ENCODE measurements around the gene KLHL40.

The KLHL40 gene

DNA sequence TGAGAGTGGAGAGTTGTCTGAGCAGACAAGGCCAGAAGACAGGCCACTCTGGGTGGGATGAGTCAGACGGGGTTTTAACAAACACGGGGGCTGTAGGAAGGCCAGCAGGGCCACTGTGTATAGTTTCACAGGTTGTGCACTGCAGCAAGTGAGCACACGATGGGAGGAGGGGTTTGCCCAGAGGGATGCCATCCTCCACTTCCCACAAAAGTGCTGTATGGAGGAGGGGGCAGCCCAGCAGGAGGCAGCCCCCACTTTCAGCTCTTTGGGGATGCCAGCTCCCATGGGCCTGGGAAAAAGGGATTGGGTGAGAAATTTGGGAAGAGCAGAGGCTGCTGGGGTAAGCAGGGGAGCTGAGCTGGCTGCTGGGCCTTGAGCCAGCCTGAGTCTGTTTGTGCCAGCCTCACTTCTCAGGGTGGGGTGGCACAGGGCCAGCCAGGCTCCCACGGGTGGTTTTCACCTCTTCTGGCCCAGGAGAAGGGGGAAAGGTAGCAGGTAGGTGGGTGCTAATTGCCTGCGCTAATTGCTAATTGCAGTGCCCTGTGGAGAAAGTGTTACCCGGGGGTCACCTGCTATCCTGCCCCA lies 25.1 kb upstream of the KLHL40 start:
- peaks cover 19% of the 10 kb centered on the region for H3K4me1 ChIP-seq (ENCODE audit: control insufficient read depth, insufficient read depth, low read length)
- no peaks in the 10 kb centered on the region for H3K27me3 ChIP-seq (ENCODE audit: control insufficient read depth, insufficient read depth, low read length)
- H3K4me3 ChIP-seq (ENCODE audit: low read length): no peak overlapping the region
- peaks cover 5% of the 10 kb centered on the region for H3K36me3 ChIP-seq (ENCODE audit: control insufficient read depth, insufficient read depth, low read length)
- peak overlapping the region; percentile 47 for H3K27ac ChIP-seq (ENCODE audit: low read depth, low read length)
- H3K9ac ChIP-seq (ENCODE audit: low read length): no peak overlapping the region

GRCh38 chr3:42660898-42661297 lies 24.4 kb upstream of the KLHL40 start:
- H3K4me3 ChIP-seq (ENCODE audit: low read length): no peak overlapping the region
- no peak overlapping the region for H3K9ac ChIP-seq (ENCODE audit: low read length)
- no peaks in the 10 kb centered on the region for H3K27me3 ChIP-seq (ENCODE audit: control insufficient read depth, insufficient read depth, low read length)
- H3K27ac ChIP-seq (ENCODE audit: low read depth, low read length): no peak overlapping the region
- peaks cover 13% of the 10 kb centered on the region for H3K4me1 ChIP-seq (ENCODE audit: control insufficient read depth, insufficient read depth, low read length)
- H3K36me3 ChIP-seq (ENCODE audit: control insufficient read depth, insufficient read depth, low read length): peaks cover 5% of the 10 kb centered on the region

DNA sequence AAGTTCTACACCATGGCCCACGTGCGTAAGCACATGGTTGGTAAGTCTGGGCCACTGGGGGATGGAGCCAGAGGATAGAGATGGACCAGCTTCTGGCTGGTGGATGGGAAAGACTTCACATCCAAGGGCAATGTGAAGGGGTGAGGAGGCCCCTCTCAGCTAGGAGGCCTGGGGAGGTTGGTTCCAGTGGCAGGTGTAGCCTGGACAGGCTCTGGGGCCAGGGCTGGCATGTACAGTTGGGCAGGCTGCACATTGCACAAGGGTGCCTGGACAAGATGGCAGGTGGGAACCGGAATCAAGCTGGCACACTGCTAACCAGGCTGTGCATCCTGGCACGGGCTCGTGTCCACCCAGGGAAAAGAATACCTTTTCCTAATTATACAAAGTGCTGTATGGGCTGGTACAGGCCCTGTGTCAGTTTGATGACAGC lies 23.7 kb upstream of the KLHL40 start:
- Histone ChIP-seq H3K27ac (ENCODE audit: low read depth, low read length) (no peak overlapping the region), H3K9ac (ENCODE audit: low read length) (no peak overlapping the region), H3K4me1 (ENCODE audit: control insufficient read depth, insufficient read depth, low read length) (peaks cover 14% of the 10 kb centered on the region), H3K4me3 (ENCODE audit: low read length) (no peak overlapping the region), H3K27me3 (ENCODE audit: control insufficient read depth, insufficient read depth, low read length) (no peaks in the 10 kb centered on the region), H3K36me3 (ENCODE audit: control insufficient read depth, insufficient read depth, low read length) (peaks cover 5% of the 10 kb centered on the region)

GRCh38 chr3:42662037-42662812 lies 23.1 kb upstream of the KLHL40 start:
- Histone ChIP-seq H3K27ac (ENCODE audit: low read depth, low read length) (no peak overlapping the region), H3K27me3 (ENCODE audit: control insufficient read depth, insufficient read depth, low read length) (no peaks in the 10 kb centered on the region), H3K9ac (ENCODE audit: low read length) (no peak overlapping the region), H3K36me3 (ENCODE audit: control insufficient read depth, insufficient read depth, low read length) (peaks cover 5% of the 10 kb centered on the region), H3K4me3 (ENCODE audit: low read length) (no peak overlapping the region), H3K4me1 (ENCODE audit: control insufficient read depth, insufficient read depth, low read length) (peaks cover 17% of the 10 kb centered on the region)

- H3K36me3 ChIP-seq (ENCODE audit: control insufficient read depth, insufficient read depth, low read length): peaks cover 5% of the 10 kb centered on the region
These were observed 22.4 kb upstream of the KLHL40 start for GRCh38 chr3:42662813-42663535.

DNA sequence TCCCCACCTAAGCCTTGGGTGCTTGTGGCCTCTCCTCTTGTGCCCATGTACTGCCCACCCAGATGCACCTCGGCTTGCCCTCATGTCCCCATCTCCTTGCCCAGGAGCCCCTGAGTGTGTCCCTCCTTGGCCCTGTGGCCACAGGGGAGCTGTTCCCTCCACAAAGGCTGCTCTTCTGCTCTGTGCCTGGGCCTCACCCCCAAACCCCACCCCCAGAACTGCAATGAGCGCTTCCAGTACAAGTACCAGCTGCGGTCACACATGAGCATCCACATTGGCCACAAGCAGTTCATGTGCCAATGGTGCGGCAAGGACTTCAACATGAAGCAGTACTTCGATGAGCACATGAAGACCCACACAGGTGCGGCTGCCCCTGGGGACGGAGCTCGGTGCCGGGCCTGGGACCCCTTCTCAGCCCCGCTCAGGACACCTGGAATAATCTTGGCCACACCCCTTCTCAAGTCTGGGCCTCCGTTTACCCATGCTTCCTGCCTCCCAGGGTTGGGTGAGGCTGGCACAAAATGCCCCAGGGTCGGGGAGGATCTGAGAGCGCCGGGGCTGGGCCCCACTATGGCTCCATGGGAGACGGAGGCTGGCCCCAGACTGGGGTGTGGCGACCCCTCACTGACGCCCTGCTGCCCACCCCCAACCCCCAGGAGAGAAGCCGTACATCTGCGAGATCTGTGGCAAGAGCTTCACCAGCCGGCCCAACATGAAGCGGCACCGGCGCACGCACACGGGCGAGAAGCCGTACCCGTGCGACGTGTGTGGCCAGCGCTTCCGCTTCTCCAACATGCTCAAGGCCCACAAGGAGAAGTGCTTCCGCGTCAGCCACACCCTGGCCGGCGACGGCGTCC lies 21.5 kb upstream of the KLHL40 start:
- Histone ChIP-seq H3K9ac (ENCODE audit: low read length) (no peak overlapping the region), H3K36me3 (ENCODE audit: control insufficient read depth, insufficient read depth, low read length) (peaks cover 5% of the 10 kb centered on the region), H3K4me3 (ENCODE audit: low read length) (no peak overlapping the region), H3K4me1 (ENCODE audit: control insufficient read depth, insufficient read depth, low read length) (peaks cover 24% of the 10 kb centered on the region), H3K27ac (ENCODE audit: low read depth, low read length) (no peak overlapping the region), H3K27me3 (ENCODE audit: control insufficient read depth, insufficient read depth, low read length) (no peaks in the 10 kb centered on the region)

More at GRCh38 chr3:42662813-42663535, 22.4 kb upstream of the KLHL40 start:
- Histone ChIP-seq H3K27me3 (ENCODE audit: control insufficient read depth, insufficient read depth, low read length) (no peaks in the 10 kb centered on the region), H3K27ac (ENCODE audit: low read depth, low read length) (no peak overlapping the region), H3K4me3 (ENCODE audit: low read length) (no peak overlapping the region), H3K4me1 (ENCODE audit: control insufficient read depth, insufficient read depth, low read length) (peaks cover 24% of the 10 kb centered on the region), H3K9ac (ENCODE audit: low read length) (no peak overlapping the region)

- Histone ChIP-seq H3K9ac (ENCODE audit: low read length) (no peak overlapping the region), H3K4me3 (ENCODE audit: low read length) (no peak overlapping the region), H3K4me1 (ENCODE audit: control insufficient read depth, insufficient read depth, low read length) (peaks cover 22% of the 10 kb centered on the region), H3K27ac (ENCODE audit: low read depth, low read length) (no peak overlapping the region), H3K27me3 (ENCODE audit: control insufficient read depth, insufficient read depth, low read length) (no peaks in the 10 kb centered on the region), H3K36me3 (ENCODE audit: control insufficient read depth, insufficient read depth, low read length) (peaks cover 3% of the 10 kb centered on the region)
These were observed 20.9 kb upstream of the KLHL40 start for GRCh38 chr3:42664438-42664803.

DNA sequence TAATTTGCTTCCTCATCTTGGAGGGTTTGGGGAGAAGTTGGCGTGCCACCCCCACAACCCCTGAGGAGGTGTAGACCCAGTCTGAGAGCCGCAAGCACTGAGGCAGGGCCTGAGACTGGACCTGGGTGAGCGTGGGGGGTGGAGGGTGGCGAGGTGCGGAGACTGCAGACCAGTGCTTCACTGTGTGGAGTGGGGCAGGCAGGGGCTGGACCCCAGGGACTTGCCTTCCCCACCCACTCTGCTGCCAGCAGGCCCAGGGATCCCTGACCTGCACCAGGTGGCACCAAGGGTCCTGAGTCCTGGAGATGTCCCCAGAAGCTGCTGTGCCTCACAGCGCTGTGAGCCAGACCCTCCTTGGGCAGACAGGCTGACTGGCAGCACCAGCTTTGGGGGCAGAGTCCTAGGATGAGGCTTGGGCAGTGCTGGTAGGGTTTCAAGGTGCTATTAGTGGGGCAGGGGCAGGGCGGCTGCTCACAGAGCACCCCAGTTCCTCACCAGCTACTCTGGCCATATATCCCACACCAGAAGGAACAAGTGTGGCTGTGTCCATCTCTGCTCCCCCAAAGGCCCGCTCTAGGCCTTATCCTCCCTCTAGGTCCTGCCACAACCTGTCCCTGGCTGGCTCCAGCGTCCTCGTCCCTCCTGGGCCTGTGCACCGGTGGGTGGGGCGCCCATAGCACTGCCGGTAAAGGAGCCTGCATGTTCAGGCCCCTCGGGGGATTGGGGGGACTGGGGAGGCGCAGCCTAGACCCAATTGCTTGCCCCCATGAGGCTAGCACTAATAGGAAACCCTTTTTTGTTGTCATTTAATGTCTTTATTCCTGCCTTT lies 20.1 kb upstream of the KLHL40 start:
- Histone ChIP-seq H3K27me3 (ENCODE audit: control insufficient read depth, insufficient read depth, low read length) (no peaks in the 10 kb centered on the region), H3K9ac (ENCODE audit: low read length) (no peak overlapping the region), H3K36me3 (ENCODE audit: control insufficient read depth, insufficient read depth, low read length) (peaks cover 3% of the 10 kb centered on the region), H3K4me1 (ENCODE audit: control insufficient read depth, insufficient read depth, low read length) (peaks cover 15% of the 10 kb centered on the region), H3K27ac (ENCODE audit: low read depth, low read length) (no peak overlapping the region), H3K4me3 (ENCODE audit: low read length) (no peak overlapping the region)

DNA sequence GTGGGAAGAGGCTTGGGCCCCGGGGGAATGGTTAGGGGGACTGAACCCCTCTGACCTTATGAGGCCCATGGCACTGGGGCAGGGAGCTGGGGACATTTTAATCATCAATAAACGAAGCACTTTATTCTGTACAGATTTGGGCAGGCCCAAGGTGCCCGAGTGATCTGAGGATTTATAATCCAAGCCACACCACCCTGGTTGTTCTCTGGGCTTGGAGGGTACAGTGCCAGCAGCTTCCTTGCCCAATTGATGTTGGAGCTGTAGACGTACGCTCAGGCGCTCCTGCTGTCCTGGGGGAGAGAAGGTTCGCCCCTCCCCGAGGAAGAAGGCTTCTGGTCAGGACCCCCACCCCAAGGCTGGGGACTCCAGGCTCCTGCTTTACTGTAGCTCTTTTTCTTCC lies 19.3 kb upstream of the KLHL40 start:
- H3K27ac ChIP-seq (ENCODE audit: low read depth, low read length): no peak overlapping the region
- no peaks in the 10 kb centered on the region for H3K36me3 ChIP-seq (ENCODE audit: control insufficient read depth, insufficient read depth, low read length)
- H3K9ac ChIP-seq (ENCODE audit: low read length): no peak overlapping the region
- H3K4me1 ChIP-seq (ENCODE audit: control insufficient read depth, insufficient read depth, low read length): peaks cover 13% of the 10 kb centered on the region
- no peaks in the 10 kb centered on the region for H3K27me3 ChIP-seq (ENCODE audit: control insufficient read depth, insufficient read depth, low read length)
- no peak overlapping the region for H3K4me3 ChIP-seq (ENCODE audit: low read length)

GRCh38 chr3:42666577-42666998 lies 18.7 kb upstream of the KLHL40 start:
- Histone ChIP-seq H3K4me1 (ENCODE audit: control insufficient read depth, insufficient read depth, low read length) (peaks cover 13% of the 10 kb centered on the region), H3K36me3 (ENCODE audit: control insufficient read depth, insufficient read depth, low read length) (no peaks in the 10 kb centered on the region), H3K9ac (ENCODE audit: low read length) (no peak overlapping the region), H3K27me3 (ENCODE audit: control insufficient read depth, insufficient read depth, low read length) (no peaks in the 10 kb centered on the region), H3K4me3 (ENCODE audit: low read length) (no peak overlapping the region), H3K27ac (ENCODE audit: low read depth, low read length) (no peak overlapping the region)

GRCh38 chr3:42667096-42667522 lies 18.2 kb upstream of the KLHL40 start:
- peaks cover 13% of the 10 kb centered on the region for H3K4me1 ChIP-seq (ENCODE audit: control insufficient read depth, insufficient read depth, low read length)
- no peaks in the 10 kb centered on the region for H3K27me3 ChIP-seq (ENCODE audit: control insufficient read depth, insufficient read depth, low read length)
- H3K4me3 ChIP-seq (ENCODE audit: low read length): no peak overlapping the region
- H3K36me3 ChIP-seq (ENCODE audit: control insufficient read depth, insufficient read depth, low read length): no peaks in the 10 kb centered on the region
- no peak overlapping the region for H3K9ac ChIP-seq (ENCODE audit: low read length)
- no peak overlapping the region for H3K27ac ChIP-seq (ENCODE audit: low read depth, low read length)

Measured in rectal smooth muscle tissue (tissue), 1 donor.